GM18519 (cell line): Measurements from ENCODE around the gene PARD6G.
"Not testable (repeated sequence)": the region's sequence is repeated elsewhere in the genome, so short reads cannot be mapped to it uniquely, and the experiment has no call there.

Experiments
- ATAC-seq: cut with Tn5 transposase; IDR thresholded peaks from one replicate; pipeline ENCODE4 v1.9.1; 2021; ENCODE audit warnings: mild to moderate bottlenecking, moderate library complexity; ENCODE audit not compliant: unreplicated experiment, low FRiP score

The PARD6G gene

GRCh38 chr18:80243204-80243603 is 4.1 kb downstream of the PARD6G start:
- ATAC-seq: no peak

GRCh38 chr18:80241919-80242777 is 5.2 kb downstream of the PARD6G start:
- ATAC-seq: no peak

- no peak for ATAC-seq
These were observed 7.5 kb downstream of the PARD6G start for GRCh38 chr18:80239830-80240229.

GRCh38 chr18:80238651-80239260 is 8.6 kb downstream of the PARD6G start:
- ATAC-seq: no peak

GRCh38 chr18:80237519-80237918 is 9.8 kb downstream of the PARD6G start:
- not testable (repeated sequence) for ATAC-seq

- no peak for ATAC-seq
These were observed 12.9 kb downstream of the PARD6G start for GRCh38 chr18:80234398-80234797.

- ATAC-seq: no peak
These were observed 13.4 kb downstream of the PARD6G start for GRCh38 chr18:80233899-80234298.

GRCh38 chr18:80233201-80233835 is 14.0 kb downstream of the PARD6G start:
- no peak for ATAC-seq

GRCh38 chr18:80232710-80233109 is 14.6 kb downstream of the PARD6G start:
- ATAC-seq: no peak

- ATAC-seq: no peak
These were observed 15.3 kb downstream of the PARD6G start for GRCh38 chr18:80232030-80232429.

GRCh38 chr18:80231616-80232015 is 15.7 kb downstream of the PARD6G start:
- ATAC-seq: no peak

GRCh38 chr18:80231151-80231550 is 16.2 kb downstream of the PARD6G start:
- no peak for ATAC-seq

- no peak for ATAC-seq
These were observed 17.3 kb downstream of the PARD6G start for GRCh38 chr18:80229766-80230745.

- ATAC-seq: no peak
These were observed 18.0 kb downstream of the PARD6G start for GRCh38 chr18:80229363-80229762.

- ATAC-seq: no peak
These were observed 19.1 kb downstream of the PARD6G start for GRCh38 chr18:80228051-80228848.

- no peak for ATAC-seq
These were observed 19.8 kb downstream of the PARD6G start for GRCh38 chr18:80227472-80227871.

- ATAC-seq: no peak
These were observed 21.6 kb downstream of the PARD6G start for GRCh38 chr18:80225685-80226084.

- no peak for ATAC-seq
These were observed 23.6 kb downstream of the PARD6G start for GRCh38 chr18:80223581-80224148.

- ATAC-seq: not testable (repeated sequence)
These were observed 27.8 kb downstream of the PARD6G start for GRCh38 chr18:80219488-80219887.
